DND-41 (cell line): ENCODE measurements around the gene CEL.
"Not testable (repeated sequence)": the region's sequence is repeated elsewhere in the genome, so short reads cannot be mapped to it uniquely, and the experiment has no call there.

ENCODE experiments used
- ATAC-seq: fragments of 200-7000 bp; cut with Tn5 transposase; 3 replicates; pipeline ENCODE4 v1.9.1; 2021; ENCODE audit warnings: low read depth; ENCODE audit not compliant: insufficient read depth
- DNase-seq: peaks from one replicate; pipeline ENCODE4 v3.0.0-alpha.2; 2020
- H2AFZ ChIP-seq: 2 replicates; pipeline ENCODE4 v1.6.0; 2012; ENCODE audit warnings: low read depth, low read length
- H3K27ac ChIP-seq: 2 replicates; pipeline ENCODE4 v1.5.1; 2012; ENCODE audit warnings: low read length, inconsistent platforms
- H3K27me3 ChIP-seq: fragments of 200-600 bp; sonication (generic); 2 replicates; pipeline ENCODE4 v1.6.0; 2012; ENCODE audit warnings: low read length, mild to moderate bottlenecking, inconsistent platforms; ENCODE audit not compliant: insufficient read depth, poor library complexity
- H3K36me3 ChIP-seq: 2 replicates; pipeline ENCODE4 v1.5.1; 2012; ENCODE audit warnings: low read length, inconsistent platforms; ENCODE audit not compliant: insufficient read depth
- H3K4me1 ChIP-seq: 2 replicates; pipeline ENCODE4 v1.5.1; 2012; ENCODE audit warnings: mild to moderate bottlenecking, low read length; ENCODE audit not compliant: insufficient read depth
- H3K4me2 ChIP-seq: 2 replicates; pipeline ENCODE4 v1.6.0; 2012; ENCODE audit warnings: mild to moderate bottlenecking, moderate library complexity, low read length, inconsistent platforms; ENCODE audit not compliant: insufficient read depth
- H3K4me3 ChIP-seq, 2 experiments: fragments of 200-600 bp in 1 of 2; shearing (Covaris generic) in 1 of 2; 2 replicates each; pipeline ENCODE4 v1.5.1; 2012 to 2016; ENCODE audit warnings: inconsistent platforms in 2 of 2, low read length in 2 of 2, mild to moderate bottlenecking in 2 of 2, low read depth in 1 of 2, moderate library complexity in 1 of 2
- H3K79me2 ChIP-seq: 2 replicates; pipeline ENCODE4 v1.6.0; 2012; ENCODE audit warnings: low read length, inconsistent platforms; ENCODE audit not compliant: insufficient read depth
- H3K9ac ChIP-seq: 2 replicates; pipeline ENCODE4 v1.6.0; 2012; ENCODE audit warnings: low read depth, mild to moderate bottlenecking, inconsistent platforms, low read length, moderate library complexity
- H3K9me3 ChIP-seq: 2 replicates; pipeline ENCODE4 v1.5.1; 2012; ENCODE audit warnings: low read length, moderate library complexity, mild to moderate bottlenecking, inconsistent platforms; ENCODE audit not compliant: insufficient read depth, severe bottlenecking
- H4K20me1 ChIP-seq: 2 replicates; pipeline ENCODE4 v1.6.0; 2012; ENCODE audit warnings: low read length; ENCODE audit not compliant: insufficient read depth
- EZH2 ChIP-seq: IDR thresholded peaks from 3 replicates; pipeline ENCODE4 v1.6.1; 2012; ENCODE audit warnings: borderline replicate concordance, low read depth, mild to moderate bottlenecking, moderate library complexity, low read length, inconsistent platforms; ENCODE audit not compliant: severe bottlenecking
- TF ChIP-seq, protein P1 (sequence below): IDR thresholded peaks from 2 replicates; pipeline ENCODE4 v1.5.1; 2012; ENCODE audit warnings: borderline replicate concordance, low read length, moderate library complexity, mild to moderate bottlenecking; ENCODE audit not compliant: poor library complexity, severe bottlenecking; ENCODE audit errors: extremely low read depth

The CEL gene

DNA sequence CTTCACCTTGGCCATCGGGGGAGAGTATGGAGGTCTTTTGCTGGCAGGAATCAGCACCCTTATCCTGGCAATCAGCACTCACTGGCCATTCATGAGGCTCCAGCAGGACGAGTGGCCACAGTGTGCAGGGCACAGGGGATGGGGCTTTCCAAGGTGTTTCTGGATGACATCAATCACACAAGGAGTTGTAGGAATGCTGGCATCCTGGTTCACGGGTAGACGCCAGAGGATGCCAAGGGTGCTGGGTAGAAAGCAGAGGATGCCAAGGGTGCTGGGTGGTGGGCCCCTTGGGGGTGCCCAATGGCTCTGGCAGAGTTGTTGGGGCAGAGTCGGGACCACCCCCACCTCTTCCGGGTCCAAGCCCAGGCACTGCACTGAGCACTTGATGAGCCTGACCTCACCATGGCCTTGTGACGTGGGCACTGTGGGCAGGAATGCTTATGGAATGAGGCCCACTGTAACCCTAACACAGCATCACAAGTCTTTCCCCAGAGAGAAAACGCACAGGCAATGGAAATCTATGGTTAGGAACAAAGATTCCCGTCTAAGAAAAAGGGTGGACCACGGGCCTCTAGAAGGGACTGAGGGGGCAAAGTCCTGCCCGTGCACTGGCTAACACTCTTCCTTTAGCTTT lies 29.1 kb downstream of the CEL start:
- H3K79me2 ChIP-seq = no peaks in the 10 kb centered on the region
- ATAC-seq = no peak

DNA sequence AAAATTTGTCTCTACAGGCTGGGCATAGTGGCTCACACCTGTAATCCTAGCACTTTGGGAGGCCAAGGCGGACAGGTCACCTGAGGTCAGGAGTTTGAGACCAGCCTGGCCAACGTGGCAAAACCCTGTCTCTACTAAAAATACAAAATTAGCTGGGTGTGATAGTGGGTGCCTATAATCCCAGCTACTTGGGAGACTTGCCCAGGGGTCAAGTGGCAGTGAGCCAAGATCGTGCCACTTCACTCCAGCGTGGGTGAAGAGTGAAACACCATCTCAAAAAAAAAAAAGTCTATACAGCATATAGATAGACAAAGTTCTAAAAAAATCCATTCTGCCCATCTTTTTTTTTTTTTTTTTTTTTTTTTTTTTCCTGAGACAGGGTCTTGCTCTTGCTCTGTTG lies 32.6 kb downstream of the CEL start:
- H3K79me2 ChIP-seq, H3K4me3 ChIP-seq, H3K4me2 ChIP-seq, H3K9ac ChIP-seq, H3K9me3 ChIP-seq, ATAC-seq, H4K20me1 ChIP-seq, H2AFZ ChIP-seq, DNase-seq, H3K4me1 ChIP-seq, H3K27ac ChIP-seq, H3K27me3 ChIP-seq: not testable (repeated sequence)
- H3K36me3 ChIP-seq = peaks cover 22% of the 10 kb centered on the region

More for the DNA sequence above, 29.1 kb downstream of the CEL start:
- Histone ChIP-seq H3K27ac (no peak overlapping the region), H2AFZ (no peak overlapping the region), H4K20me1 (no peaks in the 10 kb centered on the region), H3K36me3 (no peaks in the 10 kb centered on the region), H3K4me2 (no peak overlapping the region), H3K4me1 (no peaks in the 10 kb centered on the region), H3K9ac (no peak overlapping the region), H3K9me3 (no peaks in the 10 kb centered on the region), H3K27me3 (no peaks in the 10 kb centered on the region), H3K4me3 (no peak overlapping the region)
- no peak for TF ChIP-seq EZH2
- TF ChIP-seq, protein P1, sequence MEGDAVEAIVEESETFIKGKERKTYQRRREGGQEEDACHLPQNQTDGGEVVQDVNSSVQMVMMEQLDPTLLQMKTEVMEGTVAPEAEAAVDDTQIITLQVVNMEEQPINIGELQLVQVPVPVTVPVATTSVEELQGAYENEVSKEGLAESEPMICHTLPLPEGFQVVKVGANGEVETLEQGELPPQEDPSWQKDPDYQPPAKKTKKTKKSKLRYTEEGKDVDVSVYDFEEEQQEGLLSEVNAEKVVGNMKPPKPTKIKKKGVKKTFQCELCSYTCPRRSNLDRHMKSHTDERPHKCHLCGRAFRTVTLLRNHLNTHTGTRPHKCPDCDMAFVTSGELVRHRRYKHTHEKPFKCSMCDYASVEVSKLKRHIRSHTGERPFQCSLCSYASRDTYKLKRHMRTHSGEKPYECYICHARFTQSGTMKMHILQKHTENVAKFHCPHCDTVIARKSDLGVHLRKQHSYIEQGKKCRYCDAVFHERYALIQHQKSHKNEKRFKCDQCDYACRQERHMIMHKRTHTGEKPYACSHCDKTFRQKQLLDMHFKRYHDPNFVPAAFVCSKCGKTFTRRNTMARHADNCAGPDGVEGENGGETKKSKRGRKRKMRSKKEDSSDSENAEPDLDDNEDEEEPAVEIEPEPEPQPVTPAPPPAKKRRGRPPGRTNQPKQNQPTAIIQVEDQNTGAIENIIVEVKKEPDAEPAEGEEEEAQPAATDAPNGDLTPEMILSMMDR = no peak
- no peak for DNase-seq

DNA sequence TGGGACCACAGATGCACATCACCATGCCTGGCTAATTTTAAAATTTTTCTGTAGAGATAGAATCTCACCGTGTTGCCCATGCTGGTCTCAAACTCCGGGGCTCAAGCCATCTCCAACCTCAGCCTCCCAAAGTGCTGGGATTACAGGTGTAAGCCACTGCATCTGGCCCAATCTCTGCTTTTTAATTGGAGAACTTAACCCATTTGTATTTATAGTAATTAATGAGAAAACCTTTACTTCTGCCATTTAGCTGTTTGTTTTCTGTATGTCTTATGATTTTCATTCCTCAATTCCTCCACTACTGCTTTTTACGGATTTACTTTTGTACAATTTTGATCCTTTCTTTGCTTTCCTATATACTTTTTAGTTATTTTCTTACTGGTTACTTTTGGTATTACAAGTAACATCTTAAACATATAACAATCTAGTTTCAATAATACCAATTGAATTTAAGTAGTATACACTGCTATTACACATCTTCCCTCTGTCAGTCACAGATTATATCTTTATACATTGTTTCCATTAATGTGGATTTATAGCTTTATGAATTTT lies 33.1 kb downstream of the CEL start:
- Histone ChIP-seq H3K36me3 (peaks cover 27% of the 10 kb centered on the region), H4K20me1 (no peaks in the 10 kb centered on the region), H3K4me2 (no peak overlapping the region), H3K4me1 (no peaks in the 10 kb centered on the region), H3K9ac (no peak overlapping the region), H3K4me3 (no peak overlapping the region), H3K27me3 (no peaks in the 10 kb centered on the region), H2AFZ (no peak overlapping the region), H3K79me2 (no peaks in the 10 kb centered on the region), H3K27ac (no peak overlapping the region), H3K9me3 (peaks cover 7% of the 10 kb centered on the region)
- TF ChIP-seq, protein P1 = no peak
- TF ChIP-seq EZH2 = no peak
- ATAC-seq (no peak), DNase-seq (no peak)

DNA sequence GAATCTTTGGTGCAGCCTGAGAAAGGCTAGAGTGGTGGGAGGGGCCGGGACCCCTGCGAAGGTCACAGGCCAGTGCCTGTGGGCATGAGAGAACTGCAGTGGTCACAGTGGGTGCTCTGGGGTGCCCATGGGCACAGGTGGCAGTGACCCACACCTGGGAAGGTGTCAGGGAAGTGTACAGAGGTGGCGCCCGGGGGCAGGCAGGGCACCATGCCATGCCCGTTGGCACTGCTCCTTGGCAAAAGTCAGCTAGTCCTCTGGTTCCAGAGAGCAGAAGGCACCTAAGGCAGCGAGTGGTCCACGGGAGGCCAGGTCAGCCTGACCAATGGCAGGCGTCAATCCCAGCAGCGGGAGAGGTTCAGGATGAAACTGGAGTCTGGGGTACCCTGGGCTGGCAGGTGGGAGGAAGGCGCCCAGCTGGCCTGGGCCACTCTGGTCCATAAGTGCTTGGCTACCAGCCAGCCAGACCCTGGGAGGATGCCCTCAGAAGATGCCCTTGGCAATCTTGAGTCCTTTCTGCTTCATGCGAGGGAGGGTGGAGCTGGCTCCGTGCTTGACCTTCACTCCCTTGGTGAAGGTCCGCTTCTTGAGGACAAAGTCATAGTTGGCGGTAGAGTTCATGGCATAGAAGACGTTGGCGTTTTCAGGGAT lies 36.4 kb downstream of the CEL start:
- peaks cover 4% of the 10 kb centered on the region; the same call in 1 of the 2 replicates for H4K20me1 ChIP-seq
- peaks cover 7% of the 10 kb centered on the region for H3K9me3 ChIP-seq
- H3K79me2 ChIP-seq = no peaks in the 10 kb centered on the region
- H3K27me3 ChIP-seq = no peaks in the 10 kb centered on the region
- H3K36me3 ChIP-seq = peaks cover 60% of the 10 kb centered on the region
- DNase-seq (no peak), ATAC-seq (no peak)
- H2AFZ ChIP-seq = no peak overlapping the region
- no peak overlapping the region for H3K27ac ChIP-seq
- no peak for TF ChIP-seq EZH2
- TF ChIP-seq, protein P1 = no peak
- H3K4me3 ChIP-seq = no peak overlapping the region
- no peak overlapping the region for H3K9ac ChIP-seq
- H3K4me2 ChIP-seq = no peak overlapping the region
- no peaks in the 10 kb centered on the region for H3K4me1 ChIP-seq
